ENCODE results near the gene SCGB2A2. TPM values are rescaled to one million over a fixed set of nuclear protein-coding genes. Genes with fewer than 3 reads are reported as not detected.

The SCGB2A2 gene
- total and polyA plus RNA-seq, 4 donors = not detected

GRCh38 chr11:62273789-62274275 is 3.9 kb downstream of the SCGB2A2 start (continued):
- TF ChIP-seq CTCF (IDR thresholded peaks at IDR 0.05; ENCODE audit: low read depth, low read length, missing input control) (no peak), MAX (IDR thresholded peaks at IDR 0.05) (no peak), HNF4A (conservative IDR thresholded peaks at IDR 0.05) (no peak), TAF1 (conservative IDR thresholded peaks at IDR 0.05) (no peak), YY1 (IDR thresholded peaks at IDR 0.05) (no peak)

GRCh38 chr11:62280452-62280851 is 10.5 kb downstream of the SCGB2A2 start:
- no peak overlapping the region for H3K27ac ChIP-seq (ENCODE audit: low read depth in 1 of 2, low read length in 2 of 2)
- TF ChIP-seq CTCF (IDR thresholded peaks at IDR 0.05; ENCODE audit: low read depth, low read length, missing input control) (no peak), EGR1 (IDR thresholded peaks at IDR 0.05; ENCODE audit: low read depth in 2 of 2) (no peak), FOXA2 (IDR thresholded peaks at IDR 0.05) (no peak), JUND (IDR thresholded peaks at IDR 0.05) (no peak), YY1 (IDR thresholded peaks at IDR 0.05) (no peak), ATF3 (IDR thresholded peaks at IDR 0.05) (no peak), RAD21 (IDR thresholded peaks at IDR 0.05) (no peak), ZBTB33 (IDR thresholded peaks at IDR 0.05) (no peak)
- no peak for DNase-seq (ENCODE audit: low spot score)
- H3K9me3 ChIP-seq (ENCODE audit: control insufficient read depth in 4 of 4, low read length in 3 of 4) = no peaks in the 10 kb centered on the region
- no peaks in the 10 kb centered on the region for H3K27me3 ChIP-seq (ENCODE audit: control insufficient read depth in 4 of 4, insufficient read depth in 4 of 4, low read length in 3 of 4)
- H3K36me3 ChIP-seq (ENCODE audit: control insufficient read depth in 4 of 4, insufficient read depth in 3 of 4, low read depth in 1 of 4, low read length in 3 of 4) = no peaks in the 10 kb centered on the region
- H3K9ac ChIP-seq (ENCODE audit: low read depth in 1 of 2, low read length in 2 of 2) = no peak overlapping the region
- H3K4me1 ChIP-seq (ENCODE audit: control insufficient read depth in 4 of 4, insufficient read depth in 4 of 4, low read length in 3 of 4) = no peaks in the 10 kb centered on the region
- no peak overlapping the region for H3K4me3 ChIP-seq (ENCODE audit: low read depth in 1 of 3, low read length in 3 of 3)

- 55% methylated on average over 2 of the region's 2 CpGs for WGBS
- no peak overlapping the region for H3K4me3 ChIP-seq (ENCODE audit: low read depth in 1 of 3, low read length in 3 of 3)
- no peak for TF ChIP-seq TAF1 (conservative IDR thresholded peaks at IDR 0.05)
- TF ChIP-seq REST (IDR thresholded peaks at IDR 0.05) = peak; percentile 97
- no peak for TF ChIP-seq HNF4A (conservative IDR thresholded peaks at IDR 0.05)
- no peak for DNase-seq (ENCODE audit: low spot score)
- H3K36me3 ChIP-seq (ENCODE audit: control insufficient read depth in 4 of 4, insufficient read depth in 3 of 4, low read depth in 1 of 4, low read length in 3 of 4) = no peaks in the 10 kb centered on the region
- H3K9me3 ChIP-seq (ENCODE audit: control insufficient read depth in 4 of 4, low read length in 3 of 4) = no peaks in the 10 kb centered on the region
- no peak overlapping the region for H3K9ac ChIP-seq (ENCODE audit: low read depth in 1 of 2, low read length in 2 of 2)
- H3K4me1 ChIP-seq (ENCODE audit: control insufficient read depth in 4 of 4, insufficient read depth in 4 of 4, low read length in 3 of 4) = no peaks in the 10 kb centered on the region
- peaks cover 0 to 10% (median 1%) of the 10 kb centered on the region in 4 donors for H3K27me3 ChIP-seq (ENCODE audit: control insufficient read depth in 4 of 4, insufficient read depth in 4 of 4, low read length in 3 of 4)
- H3K27ac ChIP-seq (ENCODE audit: low read depth in 1 of 2, low read length in 2 of 2) = no peak overlapping the region
Observed at GRCh38 chr11:62295504-62295903, 25.5 kb downstream of the SCGB2A2 start.

Data from liver (tissue), 9 donors.